ENCODE data around the gene COX6B2.

GRCh38 chr19:55368106-55368505, 13.6 kb upstream of the COX6B2 start:
- TF ChIP-seq, protein P1, sequence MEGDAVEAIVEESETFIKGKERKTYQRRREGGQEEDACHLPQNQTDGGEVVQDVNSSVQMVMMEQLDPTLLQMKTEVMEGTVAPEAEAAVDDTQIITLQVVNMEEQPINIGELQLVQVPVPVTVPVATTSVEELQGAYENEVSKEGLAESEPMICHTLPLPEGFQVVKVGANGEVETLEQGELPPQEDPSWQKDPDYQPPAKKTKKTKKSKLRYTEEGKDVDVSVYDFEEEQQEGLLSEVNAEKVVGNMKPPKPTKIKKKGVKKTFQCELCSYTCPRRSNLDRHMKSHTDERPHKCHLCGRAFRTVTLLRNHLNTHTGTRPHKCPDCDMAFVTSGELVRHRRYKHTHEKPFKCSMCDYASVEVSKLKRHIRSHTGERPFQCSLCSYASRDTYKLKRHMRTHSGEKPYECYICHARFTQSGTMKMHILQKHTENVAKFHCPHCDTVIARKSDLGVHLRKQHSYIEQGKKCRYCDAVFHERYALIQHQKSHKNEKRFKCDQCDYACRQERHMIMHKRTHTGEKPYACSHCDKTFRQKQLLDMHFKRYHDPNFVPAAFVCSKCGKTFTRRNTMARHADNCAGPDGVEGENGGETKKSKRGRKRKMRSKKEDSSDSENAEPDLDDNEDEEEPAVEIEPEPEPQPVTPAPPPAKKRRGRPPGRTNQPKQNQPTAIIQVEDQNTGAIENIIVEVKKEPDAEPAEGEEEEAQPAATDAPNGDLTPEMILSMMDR (conservative IDR thresholded peaks at IDR 0.05) = no peak
- no peak for TF ChIP-seq EZH2 (IDR thresholded peaks at IDR 0.05; ENCODE audit: low read depth)

Data from PC-9 (cell line).